Ammon's horn (tissue), 1 donor: ENCODE measurements around the gene SYCP3.
"Not testable (repeated sequence)": the region's sequence is repeated elsewhere in the genome, so short reads cannot be mapped to it uniquely, and the experiment has no call there.

Source experiments
- DNase-seq: peaks from one replicate; pipeline ENCODE4 v3.0.0-alpha.2; 2016; ENCODE audit warnings: low spot score

Gene SYCP3

DNA sequence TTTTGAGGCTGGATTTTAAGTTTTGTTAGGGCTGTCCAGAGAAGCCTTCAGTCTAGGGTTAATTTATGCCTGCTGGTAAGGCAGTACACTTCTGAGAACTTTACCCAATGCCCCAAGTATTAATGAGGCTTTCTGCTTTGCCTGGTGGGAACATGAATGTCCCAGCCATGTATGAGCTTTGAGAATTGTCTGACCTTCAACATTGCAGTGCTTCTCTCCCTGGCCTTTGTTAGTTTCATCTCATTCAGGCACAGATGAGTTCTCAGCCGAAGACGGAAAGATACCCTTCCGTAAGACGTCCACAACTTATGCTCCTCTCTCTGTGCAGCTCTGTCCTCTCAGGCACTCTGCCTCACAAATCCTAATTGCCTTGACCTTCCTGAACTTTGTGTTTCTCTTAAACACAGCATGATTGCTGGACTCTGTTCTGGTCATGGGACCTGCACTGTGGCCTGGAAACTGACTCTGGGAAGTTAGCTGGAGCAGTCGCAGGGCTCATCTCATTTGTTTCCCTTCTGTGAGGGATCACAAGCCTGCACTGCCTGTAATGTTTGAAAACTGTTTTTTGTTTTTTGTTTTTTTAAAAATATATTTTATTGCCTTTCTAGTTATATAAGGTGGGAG is 26.1 kb downstream of the SYCP3 start:
- DNase-seq = peak; percentile 74

- no peak for DNase-seq
These were observed 29.0 kb downstream of the SYCP3 start for GRCh38 chr12:101710288-101710687.

- no peak for DNase-seq
These were observed 32.0 kb downstream of the SYCP3 start for GRCh38 chr12:101707131-101707782.

- DNase-seq = no peak
These were observed 32.9 kb downstream of the SYCP3 start for GRCh38 chr12:101706403-101706802.

- no peak for DNase-seq
These were observed 35.8 kb downstream of the SYCP3 start for GRCh38 chr12:101703487-101703886.

DNA sequence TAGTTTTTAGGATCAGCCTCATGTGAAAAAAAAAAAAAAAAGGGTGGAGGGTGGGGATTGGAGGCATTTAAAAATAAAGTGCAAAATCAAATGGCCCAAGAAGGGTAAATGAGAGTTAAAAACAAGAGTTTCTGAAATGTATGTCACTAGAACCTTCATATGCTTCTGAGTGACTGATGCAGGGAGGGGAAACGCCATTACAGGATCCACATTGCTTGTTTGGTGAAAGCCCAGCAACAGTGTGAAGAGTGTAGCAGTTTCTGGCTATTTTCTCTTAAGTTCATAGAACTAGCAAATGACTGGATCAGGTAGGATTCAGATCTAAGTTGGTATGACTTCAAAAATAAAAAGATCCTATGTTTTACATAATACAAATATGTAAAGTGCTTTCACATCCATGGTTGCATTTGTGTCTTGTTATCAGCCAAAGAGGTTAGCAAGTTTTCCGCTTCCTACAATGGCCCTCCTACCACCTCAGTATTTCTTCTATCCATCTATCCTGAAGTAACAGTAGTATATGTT is 38.9 kb downstream of the SYCP3 start:
- peak; percentile 24 for DNase-seq

- peak; percentile 53 for DNase-seq
These were observed 40.4 kb downstream of the SYCP3 start for GRCh38 chr12:101698800-101699347.

GRCh38 chr12:101697930-101698799 is 41.1 kb downstream of the SYCP3 start:
- DNase-seq = peak; percentile 60

DNA sequence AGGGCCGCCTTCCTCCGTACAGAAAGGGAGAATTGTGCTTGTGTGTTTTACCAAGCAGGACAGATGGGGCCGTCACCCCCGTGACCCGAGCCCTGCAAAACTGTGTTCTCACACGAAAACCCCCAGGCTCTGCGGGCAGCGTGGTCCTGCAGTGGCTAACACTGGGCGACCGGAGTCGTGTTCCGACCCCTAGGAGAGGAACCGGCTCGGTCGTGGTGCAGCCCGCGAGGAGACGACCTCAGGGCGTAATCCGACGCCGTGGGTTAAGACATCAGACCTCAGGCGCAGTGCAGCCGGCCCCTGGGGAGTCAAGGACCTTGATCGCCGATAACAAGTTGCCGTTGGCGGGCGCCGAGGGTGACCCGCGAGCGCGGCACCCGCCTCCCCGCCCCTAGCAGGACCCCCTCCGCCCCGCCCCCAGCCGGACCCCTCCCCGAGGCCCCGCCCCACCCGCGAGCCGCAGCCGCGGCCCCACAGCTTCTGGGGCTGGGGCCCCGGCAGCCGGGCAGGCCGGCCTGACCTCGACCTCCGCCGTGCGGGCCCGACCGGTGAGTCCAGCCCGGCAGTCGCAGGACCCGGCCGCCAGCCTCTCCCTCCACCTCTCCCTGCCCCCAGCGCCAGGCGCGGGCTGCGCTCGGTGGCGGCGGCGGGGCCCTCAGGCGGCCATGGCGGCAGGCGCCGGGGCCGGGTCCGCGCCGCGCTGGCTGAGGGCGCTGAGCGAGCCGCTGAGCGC is 41.9 kb downstream of the SYCP3 start, which contains the start of gene CHPT1:
CHPT1 (plus strand) TSS at position 444 of the 733 bp plus-strand sequence; CDS start at position 666, 222 bp downstream.
- DNase-seq = peak; percentile 69

- DNase-seq = peak; percentile 58
These were observed 42.7 kb downstream of the SYCP3 start for GRCh38 chr12:101696251-101697196.

- DNase-seq = no peak
These were observed 43.6 kb downstream of the SYCP3 start for GRCh38 chr12:101695706-101696105.

DNA sequence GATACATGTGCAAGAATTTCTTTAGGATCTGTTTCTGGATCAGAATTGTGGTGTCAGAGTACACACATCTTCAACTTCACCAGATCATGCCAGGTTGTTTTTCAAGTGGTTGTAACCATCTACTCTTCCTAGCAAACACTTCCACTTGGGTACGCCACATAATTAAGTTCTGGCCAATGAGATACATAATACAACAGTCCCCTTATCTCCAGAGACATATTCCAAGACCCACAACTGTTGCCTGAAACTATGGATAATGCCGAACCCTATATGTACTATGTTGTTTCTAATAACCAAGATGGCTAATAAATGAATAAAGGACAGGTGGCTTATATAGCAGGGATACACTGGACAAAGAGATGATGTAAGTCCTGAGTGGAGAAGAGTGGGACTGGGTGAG is 44.3 kb downstream of the SYCP3 start:
- DNase-seq = no peak

DNA sequence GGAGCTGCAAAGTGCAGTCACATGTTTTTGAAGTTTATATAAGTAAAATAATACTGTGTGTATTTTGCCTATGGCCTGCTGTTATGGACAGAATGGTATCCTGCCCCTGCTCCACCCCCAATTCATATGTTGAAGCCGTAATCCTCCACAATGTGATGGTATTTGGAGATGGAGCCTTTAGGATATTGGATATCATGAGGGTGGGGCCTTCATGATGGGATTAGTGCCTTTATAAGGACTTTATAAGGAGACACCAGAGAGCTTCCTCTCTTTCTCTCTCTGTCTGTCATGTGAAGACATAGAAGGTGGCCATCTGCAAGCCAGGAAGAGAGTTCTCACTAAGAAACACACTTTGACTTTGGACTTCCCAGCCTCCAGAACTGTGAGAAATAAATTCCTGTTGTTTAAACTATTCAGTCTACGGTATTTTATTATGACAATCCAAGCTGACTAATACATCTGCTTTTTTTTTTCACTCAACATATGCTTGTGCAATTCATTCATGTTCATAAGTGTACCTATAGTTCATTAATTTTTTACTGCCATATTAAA is 44.9 kb downstream of the SYCP3 start:
- DNase-seq = no peak

GRCh38 chr12:101691503-101692096 is 47.7 kb downstream of the SYCP3 start:
- DNase-seq = no peak

DNA sequence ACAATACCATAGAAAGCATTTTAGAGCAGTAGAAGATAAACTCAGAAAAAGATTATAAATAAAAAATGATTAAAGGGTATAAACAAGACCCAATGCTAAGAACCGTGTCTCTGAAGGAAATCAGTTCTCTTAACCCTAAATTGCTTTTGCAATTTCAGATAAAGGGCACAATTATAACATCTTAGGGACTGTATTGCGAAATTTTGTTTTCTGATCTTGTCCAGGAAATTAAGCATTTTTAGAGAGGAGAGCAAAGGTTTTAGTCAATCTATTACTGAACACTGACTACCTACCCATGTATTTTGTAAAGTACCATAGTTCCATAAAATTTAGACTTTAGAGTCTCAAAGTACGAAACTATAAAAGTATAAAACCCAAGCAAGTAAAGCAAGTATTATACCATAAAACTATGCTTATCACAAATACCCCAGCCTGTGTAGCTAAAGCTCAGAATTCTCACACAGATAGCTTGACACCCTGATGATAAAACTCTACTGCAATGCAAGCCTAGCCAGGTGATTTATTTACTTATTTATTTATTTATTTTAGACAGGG is 48.6 kb downstream of the SYCP3 start:
- DNase-seq = no peak

DNA sequence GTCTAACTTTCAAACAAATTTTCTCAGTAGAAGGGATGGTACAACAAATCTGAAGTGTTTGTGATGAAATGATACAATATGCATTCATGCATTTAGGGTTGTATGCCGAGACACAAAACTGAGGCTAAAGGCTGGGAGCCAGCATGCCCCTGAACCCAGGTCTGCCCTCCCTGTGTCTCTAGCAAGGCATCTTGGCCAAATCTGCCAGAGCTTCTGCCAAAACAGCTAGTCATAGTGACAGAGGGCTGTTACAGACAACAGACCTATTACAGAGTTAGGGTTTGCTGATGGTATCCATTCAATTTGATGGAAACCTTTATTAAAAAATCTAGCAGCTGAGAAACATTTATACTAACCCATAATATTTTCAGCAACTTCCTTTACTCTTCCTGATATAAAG is 53.1 kb downstream of the SYCP3 start:
- DNase-seq = no peak

- DNase-seq = no peak
These were observed 54.2 kb downstream of the SYCP3 start for GRCh38 chr12:101685092-101685491.

GRCh38 chr12:101681627-101682026 is 57.6 kb downstream of the SYCP3 start:
- DNase-seq = not testable (repeated sequence)

- no peak for DNase-seq
These were observed 58.6 kb downstream of the SYCP3 start for GRCh38 chr12:101680647-101681046.
